ENCODE results near the gene DGKH.

DNA sequence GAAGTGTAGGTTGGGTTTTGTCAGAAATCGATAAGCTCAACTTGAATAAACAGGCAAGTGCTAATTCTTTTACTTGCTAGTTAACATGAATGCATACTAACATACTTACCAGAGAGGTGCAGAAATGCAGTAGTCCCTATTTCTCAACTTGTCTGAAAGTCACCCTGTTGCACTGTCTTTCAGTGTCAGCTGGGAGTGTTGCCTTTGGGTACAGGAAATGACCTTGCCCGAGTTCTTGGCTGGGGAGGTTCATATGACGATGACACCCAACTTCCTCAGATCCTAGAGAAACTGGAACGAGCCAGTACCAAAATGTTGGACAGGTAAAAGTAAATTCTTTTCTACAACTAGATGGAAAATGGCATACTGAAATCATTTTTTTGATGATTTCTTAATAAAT is 120.0 kb downstream of the DGKH start:
- TF ChIP-seq, protein P1, sequence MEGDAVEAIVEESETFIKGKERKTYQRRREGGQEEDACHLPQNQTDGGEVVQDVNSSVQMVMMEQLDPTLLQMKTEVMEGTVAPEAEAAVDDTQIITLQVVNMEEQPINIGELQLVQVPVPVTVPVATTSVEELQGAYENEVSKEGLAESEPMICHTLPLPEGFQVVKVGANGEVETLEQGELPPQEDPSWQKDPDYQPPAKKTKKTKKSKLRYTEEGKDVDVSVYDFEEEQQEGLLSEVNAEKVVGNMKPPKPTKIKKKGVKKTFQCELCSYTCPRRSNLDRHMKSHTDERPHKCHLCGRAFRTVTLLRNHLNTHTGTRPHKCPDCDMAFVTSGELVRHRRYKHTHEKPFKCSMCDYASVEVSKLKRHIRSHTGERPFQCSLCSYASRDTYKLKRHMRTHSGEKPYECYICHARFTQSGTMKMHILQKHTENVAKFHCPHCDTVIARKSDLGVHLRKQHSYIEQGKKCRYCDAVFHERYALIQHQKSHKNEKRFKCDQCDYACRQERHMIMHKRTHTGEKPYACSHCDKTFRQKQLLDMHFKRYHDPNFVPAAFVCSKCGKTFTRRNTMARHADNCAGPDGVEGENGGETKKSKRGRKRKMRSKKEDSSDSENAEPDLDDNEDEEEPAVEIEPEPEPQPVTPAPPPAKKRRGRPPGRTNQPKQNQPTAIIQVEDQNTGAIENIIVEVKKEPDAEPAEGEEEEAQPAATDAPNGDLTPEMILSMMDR (IDR thresholded peaks at IDR 0.05): no peak
- TF ChIP-seq SIN3A (IDR thresholded peaks at IDR 0.05; ENCODE audit: borderline replicate concordance, insufficient read depth, low read depth, low read length) (no peak), POLR2AphosphoS5 (IDR thresholded peaks at IDR 0.05; ENCODE audit: low read depth, low read length) (no peak)
- TF ChIP-seq, protein P2, sequence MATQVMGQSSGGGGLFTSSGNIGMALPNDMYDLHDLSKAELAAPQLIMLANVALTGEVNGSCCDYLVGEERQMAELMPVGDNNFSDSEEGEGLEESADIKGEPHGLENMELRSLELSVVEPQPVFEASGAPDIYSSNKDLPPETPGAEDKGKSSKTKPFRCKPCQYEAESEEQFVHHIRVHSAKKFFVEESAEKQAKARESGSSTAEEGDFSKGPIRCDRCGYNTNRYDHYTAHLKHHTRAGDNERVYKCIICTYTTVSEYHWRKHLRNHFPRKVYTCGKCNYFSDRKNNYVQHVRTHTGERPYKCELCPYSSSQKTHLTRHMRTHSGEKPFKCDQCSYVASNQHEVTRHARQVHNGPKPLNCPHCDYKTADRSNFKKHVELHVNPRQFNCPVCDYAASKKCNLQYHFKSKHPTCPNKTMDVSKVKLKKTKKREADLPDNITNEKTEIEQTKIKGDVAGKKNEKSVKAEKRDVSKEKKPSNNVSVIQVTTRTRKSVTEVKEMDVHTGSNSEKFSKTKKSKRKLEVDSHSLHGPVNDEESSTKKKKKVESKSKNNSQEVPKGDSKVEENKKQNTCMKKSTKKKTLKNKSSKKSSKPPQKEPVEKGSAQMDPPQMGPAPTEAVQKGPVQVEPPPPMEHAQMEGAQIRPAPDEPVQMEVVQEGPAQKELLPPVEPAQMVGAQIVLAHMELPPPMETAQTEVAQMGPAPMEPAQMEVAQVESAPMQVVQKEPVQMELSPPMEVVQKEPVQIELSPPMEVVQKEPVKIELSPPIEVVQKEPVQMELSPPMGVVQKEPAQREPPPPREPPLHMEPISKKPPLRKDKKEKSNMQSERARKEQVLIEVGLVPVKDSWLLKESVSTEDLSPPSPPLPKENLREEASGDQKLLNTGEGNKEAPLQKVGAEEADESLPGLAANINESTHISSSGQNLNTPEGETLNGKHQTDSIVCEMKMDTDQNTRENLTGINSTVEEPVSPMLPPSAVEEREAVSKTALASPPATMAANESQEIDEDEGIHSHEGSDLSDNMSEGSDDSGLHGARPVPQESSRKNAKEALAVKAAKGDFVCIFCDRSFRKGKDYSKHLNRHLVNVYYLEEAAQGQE (IDR thresholded peaks at IDR 0.05; ENCODE audit: insufficient read depth in 1 of 2, low read depth in 2 of 2, low read length in 1 of 2): no peak
